WTC11 (cell line): ENCODE results near the gene LPP. TPM values are rescaled to one million over a fixed set of nuclear protein-coding genes. Genes with fewer than 3 reads are reported as not detected.

Source experiments
- ATAC-seq: fragments of 200-7000 bp; cut with Tn5 transposase; 2 replicates; pipeline ENCODE4 v1.10.0; 2021; ENCODE audit warnings: mild to moderate bottlenecking, moderate library complexity
- CTCF ChIA-PET: fragments of 300-600 bp; sonication (Branson Sonifier 250); formaldehyde crosslinking; loops from one replicate; lab custom pipeline; 2021; ENCODE audit warnings: antibody characterized with exemption; lab: Charles Lee
- POLR2A ChIA-PET: fragments of 350-600 bp; sonication (Branson Sonifier 250); formaldehyde crosslinking; loops from one replicate; lab custom pipeline; 2021; ENCODE audit warnings: antibody characterized with exemption; lab: Charles Lee
- DNase-seq: peaks from one replicate; pipeline ENCODE4 v3.0.0; 2021; ENCODE audit warnings: low spot score
- H3K27ac Mint-ChIP-seq: 2 replicates; pipeline ENCODE4 v1.8.0; 2021; ENCODE audit warnings: mixed read lengths
- H3K27me3 Mint-ChIP-seq: 2 replicates; pipeline ENCODE4 v1.8.0; 2021; ENCODE audit warnings: low read depth, mild to moderate bottlenecking, moderate library complexity, mixed read lengths
- H3K36me3 Mint-ChIP-seq: 2 replicates; pipeline ENCODE4 v1.8.0; 2021; ENCODE audit warnings: mixed read lengths
- H3K4me1 Mint-ChIP-seq: 2 replicates; pipeline ENCODE4 v1.8.0; 2022; ENCODE audit warnings: mixed read lengths
- H3K4me3 Mint-ChIP-seq: 2 replicates; pipeline ENCODE4 v1.8.0; 2021; ENCODE audit warnings: mild to moderate bottlenecking, moderate library complexity, mixed read lengths
- H3K9me3 Mint-ChIP-seq: 2 replicates; pipeline ENCODE4 v1.8.0; 2021; ENCODE audit warnings: mixed read lengths
- ATF2 ChIP-seq: sonication (generic); formaldehyde crosslinking; IDR thresholded peaks from 2 replicates; pipeline ENCODE4 v1.8.1; 2022; ENCODE audit warnings: low read depth, missing genetic modification reagents, borderline replicate concordance
- E2F1 ChIP-seq: sonication (generic); formaldehyde crosslinking; IDR thresholded peaks from 2 replicates; pipeline ENCODE4 v1.8.0; 2022; ENCODE audit warnings: mild to moderate bottlenecking, missing genetic modification reagents
- ELF4 ChIP-seq: sonication (generic); formaldehyde crosslinking; IDR thresholded peaks from 2 replicates; pipeline ENCODE4 v1.8.1; 2022; ENCODE audit warnings: low read depth, mild to moderate bottlenecking, moderate library complexity, missing genetic modification reagents
- FOXP1 ChIP-seq: sonication (generic); formaldehyde crosslinking; IDR thresholded peaks from 2 replicates; pipeline ENCODE4 v1.8.0; 2022; ENCODE audit warnings: missing genetic modification reagents, mild to moderate bottlenecking, moderate library complexity, borderline replicate concordance
- MYBL2 ChIP-seq: sonication (generic); formaldehyde crosslinking; IDR thresholded peaks from 2 replicates; pipeline ENCODE4 v1.8.1; 2023; ENCODE audit warnings: mild to moderate bottlenecking, moderate library complexity, missing genetic modification reagents
- NFYB ChIP-seq: sonication (generic); formaldehyde crosslinking; conservative IDR thresholded peaks from 2 replicates; pipeline ENCODE4 v1.8.0; 2022; ENCODE audit warnings: low read depth, missing genetic modification reagents
- NR1H2 ChIP-seq: sonication (generic); formaldehyde crosslinking; IDR thresholded peaks from 2 replicates; pipeline ENCODE4 v1.9.0; 2021; ENCODE audit warnings: mild to moderate bottlenecking, moderate library complexity, missing genetic modification reagents
- SMAD4 ChIP-seq: sonication (generic); formaldehyde crosslinking; IDR thresholded peaks from 2 replicates; pipeline ENCODE4 v1.8.0; 2022; ENCODE audit warnings: mild to moderate bottlenecking, missing genetic modification reagents
- SOX15 ChIP-seq: fragments of 250-450 bp; sonication (Bioruptor Pico); IDR thresholded peaks from 2 replicates; pipeline ENCODE4 v1.9.0; 2021; ENCODE audit warnings: mild to moderate bottlenecking
- TP53 ChIP-seq: sonication (generic); formaldehyde crosslinking; IDR thresholded peaks from 2 replicates; pipeline ENCODE4 v1.8.1; 2023; ENCODE audit warnings: mild to moderate bottlenecking, missing genetic modification reagents
- USF1 ChIP-seq: sonication (generic); formaldehyde crosslinking; IDR thresholded peaks from 2 replicates; pipeline ENCODE4 v1.8.0; 2022; ENCODE audit warnings: mild to moderate bottlenecking, missing genetic modification reagents
- ZBTB21 ChIP-seq: sonication (generic); formaldehyde crosslinking; IDR thresholded peaks from 2 replicates; pipeline ENCODE4 v1.8.1; 2023; ENCODE audit warnings: mild to moderate bottlenecking, missing genetic modification reagents, borderline replicate concordance
- ZMAT4 ChIP-seq: fragments of 250-450 bp; sonication (Bioruptor Pico); IDR thresholded peaks from 2 replicates; pipeline ENCODE4 v1.9.0; 2021; ENCODE audit warnings: mild to moderate bottlenecking
- ZNF219 ChIP-seq: sonication (generic); formaldehyde crosslinking; IDR thresholded peaks from 2 replicates; pipeline ENCODE4 v1.8.0; 2023; ENCODE audit warnings: missing genetic modification reagents, mild to moderate bottlenecking, borderline replicate concordance
- ZNF232 ChIP-seq: sonication (generic); formaldehyde crosslinking; IDR thresholded peaks from 2 replicates; pipeline ENCODE4 v1.8.0; 2022; ENCODE audit warnings: mild to moderate bottlenecking, missing genetic modification reagents
- ZNF263 ChIP-seq: sonication (generic); formaldehyde crosslinking; IDR thresholded peaks from 2 replicates; pipeline ENCODE4 v1.8.1; 2022; ENCODE audit warnings: low read depth, mild to moderate bottlenecking, moderate library complexity, missing genetic modification reagents
- ZNF317 ChIP-seq: sonication (generic); formaldehyde crosslinking; IDR thresholded peaks from 2 replicates; pipeline ENCODE4 v1.8.1; 2023; ENCODE audit warnings: low read depth, mild to moderate bottlenecking, moderate library complexity, missing genetic modification reagents, borderline replicate concordance
- ZNF396 ChIP-seq: fragments of 250-450 bp; sonication (Bioruptor Pico); IDR thresholded peaks from 2 replicates; pipeline ENCODE4 v1.8.0; 2021; ENCODE audit warnings: mild to moderate bottlenecking, moderate library complexity, borderline replicate concordance
- ZNF512 ChIP-seq: sonication (generic); formaldehyde crosslinking; IDR thresholded peaks from 2 replicates; pipeline ENCODE4 v1.8.1; 2022; ENCODE audit warnings: missing genetic modification reagents, borderline replicate concordance
- ZSCAN18 ChIP-seq: fragments of 250-450 bp; sonication (Bioruptor Pico); IDR thresholded peaks from 2 replicates; pipeline ENCODE4 v2.1.2; 2022; ENCODE audit warnings: mild to moderate bottlenecking, moderate library complexity
- total RNA-seq: library from RNA; stranded (reverse); gene quantifications from 3 replicates; pipeline ENCODE4 v1.2.3, GENCODE V29; 2021

The LPP gene
- total RNA-seq, 1 experiment from 2014 or later = 49.6 TPM

- H3K4me1 Mint-ChIP-seq = peaks cover 11% of the 10 kb centered on the region
- no peaks in the 10 kb centered on the region for H3K9me3 Mint-ChIP-seq
- peak; percentile 34; the same call in 1 of the 2 replicates for ATAC-seq
- no peak for DNase-seq
- POLR2A ChIA-PET = no interaction called here
- TF ChIP-seq NFYB (CRISPR knock-in tag) (no peak), ZMAT4 (CRISPR knock-in tag) (no peak), ZNF317 (CRISPR knock-in tag) (no peak), ZNF396 (CRISPR knock-in tag) (no peak), SOX15 (CRISPR knock-in tag) (no peak), ZNF263 (CRISPR knock-in tag) (no peak), USF1 (CRISPR knock-in tag) (no peak), ZNF219 (CRISPR knock-in tag) (no peak), NR1H2 (CRISPR knock-in tag) (no peak), ELF4 (CRISPR knock-in tag) (no peak), SMAD4 (CRISPR knock-in tag) (no peak), ZBTB21 (no peak)
- 0 out of 2 replicates have a peak overlapping the region, but pooled peaks have one; percentile 13 for H3K27ac Mint-ChIP-seq
- no peaks in the 10 kb centered on the region for H3K36me3 Mint-ChIP-seq
- no peaks in the 10 kb centered on the region for H3K27me3 Mint-ChIP-seq
- CTCF ChIA-PET = no interaction called here
- H3K4me3 Mint-ChIP-seq = no peak overlapping the region
Observed at GRCh38 chr3:188243124-188243795, 89.3 kb downstream of the LPP start.

GRCh38 chr3:188244395-188244861, 90.5 kb downstream of the LPP start:
- no peak for TF ChIP-seq E2F1
- no peak for TF ChIP-seq ZSCAN18 (CRISPR knock-in tag)
- TF ChIP-seq ATF2 = no peak
- TF ChIP-seq FOXP1 = no peak
- TF ChIP-seq MYBL2 (CRISPR knock-in tag) = no peak
- no peak for TF ChIP-seq ZNF512 (CRISPR knock-in tag)
- no peak for TF ChIP-seq ZNF232 (CRISPR knock-in tag)
- no peak for TF ChIP-seq TP53 (CRISPR knock-in tag)
- TF ChIP-seq, all 79 proteins: peak for 0
- Mint-ChIP-seq H3K27ac (no peak overlapping the region), H3K27me3 (no peaks in the 10 kb centered on the region), H3K36me3 (no peaks in the 10 kb centered on the region), H3K4me1 (peaks cover 11% of the 10 kb centered on the region), H3K9me3 (no peaks in the 10 kb centered on the region), H3K4me3 (no peak overlapping the region)
- ChIA-PET POLR2A (no interaction called here), CTCF (no interaction called here)
- ATAC-seq (no peak), DNase-seq (no peak)
